Measurements from ENCODE around the gene DNAAF8.

Gene DNAAF8

DNA sequence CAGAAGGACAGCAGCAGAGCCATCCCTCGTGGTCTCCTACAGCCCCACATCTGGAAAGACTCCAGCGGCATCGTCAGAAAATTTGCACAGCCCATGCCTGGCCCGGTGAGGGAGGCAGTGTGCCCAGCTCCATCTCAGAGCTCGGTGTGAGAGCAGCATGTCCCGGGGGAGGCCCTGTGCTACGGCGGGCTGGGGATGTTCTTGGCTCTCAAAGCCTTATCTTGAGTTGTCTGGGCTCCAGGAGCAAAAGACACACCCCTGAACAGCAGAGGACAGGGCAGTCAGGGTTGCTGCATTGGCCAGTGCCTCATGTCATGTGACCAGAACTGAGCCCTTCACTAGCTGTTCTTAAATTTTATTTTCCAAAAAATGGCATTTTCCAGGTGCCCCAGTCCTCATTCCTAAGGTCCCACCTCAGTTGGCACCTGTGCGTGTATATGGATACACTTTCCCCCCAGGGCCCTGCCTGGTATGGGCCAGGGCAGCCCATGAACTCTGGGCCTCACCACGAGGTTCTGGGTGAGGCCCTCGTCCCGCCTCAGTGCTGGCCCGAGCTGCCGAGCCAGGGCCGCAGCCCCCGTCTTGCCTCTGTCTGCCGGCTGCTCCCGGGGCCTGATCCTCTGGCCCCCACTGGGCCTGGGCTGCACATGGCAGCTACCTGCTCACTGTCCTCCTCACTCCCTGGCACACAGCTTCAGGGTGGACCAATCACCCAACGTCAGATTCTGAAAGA lies 38.0 kb upstream of the DNAAF8 start:
- no peak for DNase-seq

- DNase-seq, result no peak
Observed at GRCh38 chr16:4696905-4697847, 37.2 kb upstream of the DNAAF8 start.

GRCh38 chr16:4697848-4698291 lies 36.5 kb upstream of the DNAAF8 start:
- no peak for DNase-seq

DNA sequence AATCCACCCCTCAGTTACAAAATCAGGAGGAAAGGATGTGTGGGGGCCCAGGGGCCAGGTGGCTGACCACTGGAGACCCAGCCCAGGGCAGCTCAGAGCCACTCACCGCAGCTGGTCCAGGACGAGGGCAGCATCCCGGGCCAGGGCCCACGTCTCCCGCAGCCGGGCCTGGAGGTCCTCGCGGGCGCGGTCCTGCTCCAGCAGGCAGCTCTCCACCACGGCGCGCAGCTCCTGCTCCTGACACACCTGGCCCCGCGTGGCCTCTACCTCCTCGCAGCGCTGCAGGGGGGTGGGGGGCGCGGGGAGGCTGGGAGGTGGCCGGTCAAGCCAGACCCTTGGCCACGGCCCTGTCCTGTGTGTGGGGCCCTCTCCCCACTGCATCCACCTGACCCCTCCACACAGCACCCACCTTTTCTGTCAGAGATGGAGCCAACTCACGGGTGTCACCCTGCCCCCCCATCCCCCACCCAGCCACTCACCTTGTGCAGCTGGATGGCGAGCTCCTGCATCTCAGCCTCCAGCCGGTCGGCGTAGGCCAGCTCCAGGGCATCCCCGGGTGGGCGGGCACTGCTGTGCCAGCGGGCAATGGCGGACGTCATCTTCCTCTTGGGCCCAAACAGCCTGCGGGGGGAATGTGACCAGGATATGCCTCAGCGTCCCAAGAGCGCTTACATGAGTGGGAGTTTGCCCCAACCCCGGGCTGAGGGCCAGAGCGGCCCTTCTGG lies 35.9 kb upstream of the DNAAF8 start:
- DNase-seq, result no peak

GRCh38 chr16:4699046-4699556 lies 35.2 kb upstream of the DNAAF8 start:
- DNase-seq, result no peak

DNA sequence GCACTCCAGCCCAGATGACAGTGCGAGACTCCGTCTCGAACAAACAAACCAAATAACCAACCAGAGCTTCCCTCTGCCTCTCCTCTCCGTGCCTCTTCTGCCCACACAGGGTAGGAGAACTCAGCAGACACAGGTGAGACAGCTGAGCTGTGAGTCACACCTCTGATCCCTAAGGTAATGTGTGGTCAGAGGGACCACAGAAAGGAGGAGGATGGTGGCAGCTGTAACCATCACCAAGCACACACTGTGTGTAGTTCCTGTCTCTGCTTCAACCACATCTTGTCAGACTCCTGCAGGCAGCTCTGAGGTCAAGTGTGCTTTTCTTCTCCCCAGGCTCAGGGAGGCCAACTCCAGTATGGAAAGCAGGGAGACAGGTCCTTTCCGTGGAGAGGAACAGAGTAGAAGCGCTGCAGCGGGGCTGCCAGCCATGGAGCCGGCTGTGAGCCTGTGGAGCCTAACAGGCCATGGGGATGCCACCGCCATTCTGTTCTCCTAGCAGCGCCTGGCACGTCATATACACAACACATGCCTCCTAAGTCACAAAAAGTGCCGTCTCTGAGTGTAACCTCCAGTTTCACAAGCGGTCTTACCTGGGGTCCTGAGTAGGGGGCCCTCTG lies 33.8 kb upstream of the DNAAF8 start:
- DNase-seq, result no peak

DNA sequence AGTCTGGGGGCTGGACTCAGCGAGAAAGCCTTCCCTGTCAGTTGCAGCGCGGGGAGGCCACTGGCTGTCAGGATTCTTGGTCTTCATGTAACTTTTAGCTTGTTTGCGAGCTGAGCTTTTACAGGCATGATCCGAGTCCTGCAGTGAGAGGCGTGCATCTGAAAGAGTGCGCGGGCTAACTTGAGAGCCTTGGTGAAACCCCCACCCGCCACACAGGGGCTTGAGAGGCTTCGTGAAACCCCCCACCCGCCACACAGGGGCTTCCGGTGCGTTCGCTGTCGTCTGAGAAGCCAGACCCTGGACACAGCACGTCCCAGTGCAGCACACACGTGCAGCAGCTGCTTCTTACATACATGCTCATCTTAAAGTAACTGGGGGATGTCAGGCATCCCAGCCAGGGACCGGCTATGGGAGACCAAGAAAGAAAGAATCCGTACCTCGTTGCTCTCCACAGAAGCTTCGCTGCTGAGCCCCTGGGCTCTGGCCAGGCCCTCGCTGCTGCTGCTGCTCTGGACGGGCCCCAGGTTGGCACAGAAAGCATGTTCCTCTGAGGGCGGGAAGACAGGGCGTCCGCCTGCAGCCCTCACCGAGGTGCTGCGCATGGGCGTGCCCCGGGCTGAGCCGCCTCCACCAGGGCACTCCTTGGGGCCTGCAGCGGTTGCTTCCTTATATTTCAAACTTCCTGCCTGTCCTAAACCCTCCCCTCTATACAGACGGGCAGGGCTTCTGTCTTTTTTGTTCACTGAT lies 33.2 kb upstream of the DNAAF8 start:
- DNase-seq, result no peak

- no peak for DNase-seq
Observed at GRCh38 chr16:4701791-4702465, 32.4 kb upstream of the DNAAF8 start.

GRCh38 chr16:4702466-4702808 lies 31.9 kb upstream of the DNAAF8 start:
- DNase-seq, result no peak

DNA sequence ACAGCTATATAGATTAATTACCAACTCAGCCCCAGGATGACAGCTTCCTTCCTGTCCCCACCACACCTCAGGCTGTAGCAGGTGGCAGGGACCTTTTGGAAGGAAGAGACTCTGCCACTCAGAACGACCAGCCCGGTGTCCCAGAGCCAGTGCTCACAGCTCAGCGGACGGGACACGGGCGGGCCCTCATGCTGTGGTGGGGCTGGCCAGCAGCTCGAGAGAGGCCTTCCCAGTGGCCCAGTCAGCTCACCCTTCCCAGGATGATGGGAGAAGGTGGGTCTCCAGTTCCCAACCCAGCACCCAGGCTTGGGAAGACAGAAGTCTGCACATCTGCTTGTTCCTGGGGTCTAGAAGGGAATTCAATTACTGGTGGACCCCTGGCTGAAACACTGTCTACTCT lies 30.4 kb upstream of the DNAAF8 start:
- no peak for DNase-seq

DNA sequence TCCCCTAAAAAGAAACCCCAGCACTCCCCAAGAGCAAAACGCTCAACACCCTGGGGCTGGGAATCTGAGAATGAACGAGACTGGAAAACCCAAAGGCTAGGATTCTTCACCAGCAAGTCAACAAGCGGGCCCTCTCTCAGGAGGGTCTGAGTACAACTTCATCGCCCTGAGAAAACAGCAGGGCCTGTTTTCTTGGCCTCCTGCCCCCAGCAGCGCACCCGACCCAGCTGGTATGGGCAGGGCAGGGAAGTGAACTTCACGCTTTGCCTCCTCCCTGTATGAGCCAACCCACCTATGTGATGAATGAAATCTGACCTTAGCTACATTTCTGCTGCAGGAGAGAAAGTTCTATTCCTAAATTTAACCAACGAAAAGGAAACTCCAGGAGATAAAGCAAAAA lies 29.8 kb upstream of the DNAAF8 start:
- no peak for DNase-seq

GRCh38 chr16:4704913-4705312 lies 29.4 kb upstream of the DNAAF8 start:
- no peak for DNase-seq

- no peak for DNase-seq
Observed at GRCh38 chr16:4706871-4707270, 27.5 kb upstream of the DNAAF8 start.

DNA sequence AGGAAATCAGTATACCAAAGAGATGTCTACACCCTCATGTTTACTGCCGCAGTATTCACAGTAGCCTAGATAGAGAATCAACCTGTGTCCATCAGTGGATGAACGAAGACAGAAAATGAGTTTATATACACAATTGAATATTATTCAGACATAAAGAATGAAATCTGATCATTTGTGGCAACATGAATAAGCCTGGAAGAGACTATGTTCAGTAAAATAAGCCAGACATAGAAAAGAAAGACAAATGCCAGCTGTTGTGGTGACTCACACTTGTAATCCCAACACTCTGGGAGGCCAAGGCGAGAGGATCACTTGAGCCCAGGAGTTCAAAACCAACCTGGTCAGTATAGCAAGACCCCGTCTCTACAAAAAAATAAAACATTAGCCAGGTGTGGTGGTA lies 24.9 kb upstream of the DNAAF8 start:
- no peak for DNase-seq

DNA sequence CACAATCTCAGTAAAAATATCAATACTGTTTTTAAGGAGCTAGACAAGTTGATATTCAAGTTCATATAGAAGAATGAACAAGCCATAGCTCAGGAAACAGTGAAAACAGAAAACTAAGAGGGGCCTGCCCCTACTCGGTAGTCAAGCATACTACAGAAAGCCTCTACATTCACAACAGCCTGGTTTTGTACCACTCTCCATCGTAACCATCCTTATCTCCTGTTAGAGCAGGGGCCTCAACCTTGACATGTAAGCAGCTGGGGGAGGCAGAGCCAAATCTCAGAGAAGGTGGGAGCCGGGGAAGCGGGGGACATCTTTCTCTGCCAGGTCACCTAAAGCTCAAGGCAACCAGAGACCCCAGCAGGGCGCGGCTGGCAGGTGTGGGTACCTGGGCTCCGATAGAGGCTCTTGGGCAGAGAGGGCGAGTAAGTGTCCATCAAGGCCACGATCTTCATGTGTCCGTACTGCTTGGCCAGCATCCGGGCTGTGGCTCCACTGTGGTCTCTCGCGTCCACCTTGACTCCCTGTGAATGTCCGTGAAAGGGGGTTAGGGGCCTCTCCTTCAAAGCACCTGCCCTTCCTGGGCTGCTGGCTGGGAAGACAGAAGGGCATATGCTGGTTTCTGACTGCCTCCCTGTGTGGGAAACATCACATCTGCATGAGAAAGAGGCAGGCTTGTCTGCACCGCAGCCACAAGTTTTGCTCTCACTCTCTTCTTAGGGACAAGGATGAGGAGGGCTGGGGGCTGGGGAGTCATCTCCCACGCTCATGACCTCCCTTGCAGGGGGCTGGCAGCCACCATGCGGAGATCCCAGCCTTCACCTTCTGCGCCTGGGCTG lies 20.5 kb upstream of the DNAAF8 start:
- no peak for DNase-seq

GRCh38 chr16:4714996-4715395 lies 19.3 kb upstream of the DNAAF8 start:
- no peak for DNase-seq

DNA sequence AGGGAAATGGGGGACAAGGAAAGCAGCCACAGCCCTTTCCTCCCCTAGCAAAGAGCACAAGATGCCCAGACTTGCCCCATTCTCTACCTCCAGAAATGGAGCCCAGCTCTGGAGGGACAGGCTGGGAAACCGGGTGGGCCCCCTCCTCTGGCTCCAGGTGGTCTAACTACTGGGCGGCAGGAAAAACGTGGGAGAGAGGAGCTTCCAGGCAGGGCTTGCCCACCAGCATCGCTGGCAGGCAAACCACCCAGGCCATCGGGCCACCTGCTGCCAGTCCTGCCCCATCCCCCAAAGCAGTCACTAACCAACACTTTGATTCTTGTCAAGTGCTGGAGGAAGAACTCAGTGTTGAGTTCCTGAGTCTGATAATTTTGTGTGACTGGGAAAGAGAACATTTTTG lies 15.9 kb upstream of the DNAAF8 start:
- DNase-seq, result no peak

DNA sequence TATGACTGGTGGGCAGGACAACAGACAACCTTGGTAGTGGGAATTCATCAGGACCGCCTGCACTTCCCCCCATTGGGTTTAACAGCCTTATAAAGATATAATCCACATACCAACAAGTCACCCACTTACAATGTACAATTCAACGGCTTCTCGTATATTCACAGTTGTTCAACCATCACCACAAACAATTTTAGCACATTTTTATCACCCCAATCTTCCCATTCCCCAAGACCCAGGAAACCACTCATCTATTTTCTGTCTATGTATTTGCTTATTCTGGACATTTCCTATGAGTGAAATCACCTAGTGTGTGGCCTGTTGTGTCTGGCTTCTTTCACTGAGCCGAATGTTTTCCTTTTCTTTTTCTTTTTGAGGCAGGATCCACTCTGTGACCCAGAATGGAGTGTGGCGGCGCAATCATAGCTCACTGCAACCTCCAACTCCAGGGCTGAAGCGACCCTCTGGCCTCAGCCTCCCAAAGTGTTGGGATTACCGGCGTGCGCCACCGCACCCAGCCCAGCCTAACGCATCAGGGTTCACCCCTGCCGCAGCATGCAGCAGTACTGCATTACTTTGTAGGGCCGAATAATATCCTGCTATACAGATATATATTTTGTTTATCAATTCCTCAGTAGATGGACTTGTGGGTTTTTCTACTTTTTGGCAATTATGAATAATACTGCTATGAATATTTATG lies 11.1 kb upstream of the DNAAF8 start:
- no peak for DNase-seq

DNA sequence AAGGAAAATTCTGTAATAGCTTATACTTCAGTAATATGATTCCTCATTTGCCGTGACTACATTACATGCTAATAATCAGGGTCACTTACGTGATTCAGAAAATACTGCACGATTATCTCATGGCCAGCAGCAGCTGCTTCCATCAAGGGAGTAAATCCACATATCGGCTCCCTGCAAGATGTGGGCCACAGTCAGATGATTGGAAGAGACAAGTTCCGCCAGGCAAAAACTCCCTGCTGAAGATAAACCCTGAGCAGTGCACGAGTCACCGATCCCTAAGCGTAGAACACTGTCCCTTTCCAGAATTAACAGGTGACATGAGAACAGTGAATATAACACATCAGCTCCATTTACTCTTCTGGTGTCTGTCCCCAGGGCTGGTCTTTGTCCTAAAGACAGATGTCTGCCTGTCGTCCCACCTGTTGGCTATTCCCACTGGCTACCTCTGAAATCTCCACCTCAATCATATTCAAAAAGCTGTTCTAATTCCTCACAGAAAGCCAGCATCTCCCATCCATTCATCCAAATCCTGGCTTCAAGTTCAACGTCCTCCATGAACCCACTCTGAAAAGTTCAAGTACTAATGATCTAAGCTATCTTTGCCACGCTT lies 9.6 kb upstream of the DNAAF8 start:
- DNase-seq, result no peak

- no peak for DNase-seq
Observed at GRCh38 chr16:4726616-4727015, 7.7 kb upstream of the DNAAF8 start.
